ENCODE results near the gene NFS1.
"Not testable (repeated sequence)": the region's sequence is repeated elsewhere in the genome, so short reads cannot be mapped to it uniquely, and the experiment has no call there.

Gene NFS1

GRCh38 chr20:35699127-35699956 lies at the start of gene NFS1, which contains the start of gene ROMO1:
TSS of gene NFS1 (minus strand) at chr20:35699352. CDS start at chr20:35699288, 64 bp downstream.
TSS of gene ROMO1 (plus strand) at chr20:35699405. CDS start at chr20:35699633, 228 bp downstream.
- DNase-seq = peak; percentile 82 to 91 (median 86)

- not testable (repeated sequence) for DNase-seq
Measured at GRCh38 chr20:35744492-35744841, 45.3 kb upstream of the NFS1 start.

DNA sequence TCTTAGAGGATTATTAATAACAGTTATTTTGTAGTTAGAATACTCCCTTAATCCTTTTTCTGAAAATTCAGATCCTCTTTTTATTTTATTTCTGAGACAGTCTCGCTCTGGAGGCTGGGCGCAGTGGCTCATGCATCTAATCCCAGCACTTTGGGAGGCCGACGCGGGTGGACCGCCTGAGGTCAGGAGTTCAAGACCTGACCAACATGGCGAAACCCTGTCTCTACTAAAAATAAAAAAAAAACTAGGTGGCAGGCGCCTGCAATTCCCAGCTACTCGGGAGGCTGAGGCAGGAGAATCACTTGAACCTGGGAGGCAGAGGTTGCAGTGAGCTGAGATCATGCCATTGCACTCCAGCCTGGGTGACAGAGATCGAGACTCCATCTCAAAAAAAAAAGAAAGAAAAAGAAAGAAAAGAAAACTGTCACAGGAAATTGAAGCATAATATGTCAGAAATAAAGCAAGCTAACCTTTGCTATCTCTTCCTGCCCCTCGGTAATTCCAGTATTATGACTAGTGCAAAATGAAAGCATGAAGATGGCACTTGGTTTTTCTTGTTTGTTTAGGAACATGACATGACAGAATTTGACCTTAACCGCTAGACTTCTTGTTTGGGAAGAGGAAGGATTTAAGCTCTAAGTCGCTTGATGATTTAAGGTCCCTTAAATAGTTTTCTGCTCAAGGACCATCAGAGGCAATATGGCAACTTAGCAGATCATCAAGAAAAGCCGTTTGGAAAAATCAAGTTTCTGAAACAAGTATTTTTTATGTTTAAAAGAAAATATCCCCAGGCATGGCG lies 44.7 kb upstream of the NFS1 start:
- no peak for DNase-seq

GRCh38 chr20:35742741-35743523 lies 43.8 kb upstream of the NFS1 start:
- peak; percentile 25 to 73 (median 47) for DNase-seq

DNA sequence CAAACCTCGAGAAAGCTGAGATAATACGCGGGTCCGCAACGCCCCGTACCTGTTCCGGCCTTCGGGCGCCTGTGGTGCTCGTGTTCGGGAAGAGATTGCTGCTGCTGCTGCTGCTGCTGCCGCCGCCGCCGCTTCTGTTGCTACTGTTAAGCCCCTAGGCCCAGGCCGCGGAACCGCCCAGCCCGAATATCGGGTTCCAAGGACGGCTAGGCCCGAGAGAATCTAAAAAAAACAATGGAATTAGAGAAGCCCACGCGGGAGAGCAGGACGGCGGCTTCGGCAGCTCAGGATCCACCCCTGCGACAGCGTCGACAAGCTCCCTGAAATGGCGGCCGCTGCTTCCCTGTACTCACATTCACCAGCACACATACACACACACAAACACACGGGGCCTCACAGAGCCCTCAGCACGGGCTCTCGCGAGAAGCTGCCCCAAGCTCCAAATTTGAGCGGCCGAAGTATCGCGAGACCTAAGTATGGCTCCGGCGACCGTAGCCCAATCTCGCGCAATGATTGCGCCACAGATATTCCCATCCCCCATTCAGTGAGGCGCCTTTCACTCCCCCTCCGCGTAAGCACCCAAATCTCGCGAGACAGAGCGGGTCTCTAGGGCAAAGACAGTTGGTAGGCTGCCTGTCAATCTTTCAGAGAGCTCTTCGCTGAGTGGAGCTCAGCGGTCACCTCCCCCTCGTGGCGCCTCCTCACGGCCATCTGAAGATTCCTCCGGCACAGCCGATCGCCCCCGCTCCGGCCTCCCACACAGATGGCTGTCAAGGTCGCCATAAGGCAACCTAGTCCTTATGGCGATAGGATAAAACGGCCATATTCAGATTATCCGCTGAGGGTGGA lies 43.0 kb upstream of the NFS1 start, which contains the start of gene RBM39:
Gene RBM39, minus strand, starts transcription at position 369 of the 849 bp plus-strand sequence. CDS start 1,386 bp downstream, outside the sequence.
- peak; percentile 100 for DNase-seq

- DNase-seq = no peak
Measured at GRCh38 chr20:35739294-35740163, 40.4 kb upstream of the NFS1 start.

DNA sequence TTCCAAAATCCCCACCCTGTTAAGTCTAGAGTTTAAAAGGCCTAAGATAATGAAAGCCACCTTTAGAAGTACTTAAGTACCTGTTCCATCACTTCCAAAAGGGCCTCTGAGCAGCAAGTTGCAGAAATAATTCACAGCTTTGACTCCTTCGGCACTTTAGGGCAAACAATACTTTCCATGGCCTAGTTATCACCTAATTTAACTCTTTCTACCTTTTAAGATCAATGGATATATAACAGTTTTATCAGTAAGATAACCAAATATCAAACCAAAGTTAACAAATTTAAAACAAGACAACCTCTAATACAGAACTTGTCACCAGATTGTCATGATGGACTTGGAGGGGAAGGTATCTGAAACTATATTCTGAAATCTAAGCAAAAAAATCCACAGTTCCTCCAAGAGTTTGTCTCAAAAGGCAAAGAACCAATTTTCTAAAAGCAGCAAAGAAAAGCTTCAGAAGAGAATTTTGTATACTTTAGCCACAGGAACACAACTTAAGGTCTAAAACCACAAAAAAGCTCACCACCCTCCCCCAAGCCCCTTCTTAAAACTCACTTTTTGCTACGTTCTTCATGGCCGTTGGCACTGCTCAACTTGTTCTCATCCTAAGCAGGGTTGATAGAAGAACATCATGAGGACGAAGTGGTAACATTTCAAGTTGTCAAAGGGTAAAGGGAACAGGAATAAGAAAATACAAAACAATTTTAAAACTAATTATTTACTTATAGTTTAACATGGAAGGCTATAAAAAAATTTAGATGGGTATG lies 39.4 kb upstream of the NFS1 start:
- DNase-seq = no peak

DNA sequence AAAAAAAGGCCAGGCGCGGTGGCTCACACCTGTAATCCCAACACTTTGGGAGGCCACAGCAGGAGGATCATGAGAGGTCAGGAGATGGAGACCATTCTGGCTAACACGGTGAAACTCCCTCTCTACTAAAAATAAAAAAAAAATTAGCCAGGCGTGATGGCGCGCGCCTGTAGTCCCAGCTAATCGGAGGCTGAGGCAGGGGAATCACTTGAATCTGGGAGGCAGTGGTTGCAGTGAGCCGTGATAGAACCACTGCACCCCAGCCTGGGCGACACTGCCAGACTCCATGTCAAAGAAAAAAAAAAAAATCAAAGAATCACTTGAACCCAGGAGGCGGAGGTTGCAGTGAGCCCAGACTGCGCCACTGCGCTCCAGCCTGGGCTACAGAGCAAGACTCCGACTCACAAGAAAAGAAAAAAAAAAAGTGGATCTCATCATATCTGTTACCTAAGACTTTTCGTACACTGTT lies 38.7 kb upstream of the NFS1 start:
- no peak for DNase-seq

DNA sequence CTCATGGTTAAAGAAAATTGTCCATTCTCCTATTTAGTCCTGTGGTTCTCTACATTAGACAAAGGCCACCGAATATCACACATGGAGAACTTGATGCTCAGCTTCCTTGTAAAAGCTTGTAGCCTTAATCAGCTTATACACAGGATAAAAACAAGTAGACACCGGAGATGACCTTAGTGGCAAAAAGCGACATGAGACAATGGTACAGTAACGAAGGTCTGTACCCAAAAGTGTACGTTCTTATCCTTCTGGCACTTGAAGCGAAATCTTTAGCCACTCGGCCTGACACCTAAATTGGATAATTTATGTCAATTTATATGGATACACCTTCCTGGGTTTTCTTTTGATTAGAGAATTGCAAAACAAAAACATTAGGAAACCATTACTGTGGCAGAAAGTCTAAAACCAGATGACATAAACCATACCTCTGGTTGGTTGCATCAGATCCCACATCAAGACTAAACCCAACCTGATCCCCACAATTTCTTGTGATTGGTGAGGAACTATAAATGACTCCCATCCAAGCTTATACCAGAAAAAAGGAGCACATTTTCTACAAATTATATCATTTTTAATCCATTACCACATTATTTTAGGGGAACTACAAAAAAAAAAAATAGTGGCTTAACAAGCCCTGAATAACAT lies 36.8 kb upstream of the NFS1 start:
- no peak for DNase-seq

DNA sequence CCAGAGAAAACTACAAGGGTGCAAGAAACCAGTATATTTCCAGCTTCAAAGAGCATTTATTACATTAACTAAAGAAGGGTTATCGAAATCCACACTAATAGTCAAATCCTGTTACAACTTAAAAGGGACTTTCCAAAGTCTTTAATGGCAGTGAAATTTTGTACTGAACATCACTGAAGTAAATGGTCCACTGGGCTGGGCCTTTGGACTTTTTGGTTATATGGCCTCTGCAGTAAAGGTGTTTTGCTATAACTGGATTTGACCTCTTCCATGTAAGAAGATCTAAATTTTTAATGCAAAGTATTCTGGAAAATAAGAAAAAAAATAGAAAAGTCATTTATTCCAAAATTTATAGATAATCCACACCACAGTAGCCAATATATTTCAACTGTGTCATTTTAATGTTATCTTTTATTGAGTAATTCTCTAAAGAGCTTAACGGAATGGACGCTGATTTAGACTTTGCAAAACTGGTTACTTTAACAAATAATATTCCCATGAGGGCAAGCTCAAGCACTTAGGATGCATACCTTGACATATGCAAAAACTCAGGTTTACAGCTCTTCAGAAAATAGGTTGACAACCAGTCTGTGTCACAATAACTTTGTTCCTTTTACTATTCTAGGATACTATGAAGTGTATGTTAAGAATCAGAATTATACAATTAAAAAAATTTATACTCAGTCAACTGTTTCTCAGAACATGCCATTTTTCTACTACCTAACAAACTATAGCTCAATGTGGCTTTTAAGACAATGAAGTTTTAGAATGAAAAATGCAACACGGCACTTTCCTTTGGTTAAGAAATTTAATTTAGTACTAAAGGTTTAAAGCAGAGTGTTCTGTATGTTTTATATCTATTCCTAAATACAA lies 35.9 kb upstream of the NFS1 start:
- DNase-seq = no peak

DNA sequence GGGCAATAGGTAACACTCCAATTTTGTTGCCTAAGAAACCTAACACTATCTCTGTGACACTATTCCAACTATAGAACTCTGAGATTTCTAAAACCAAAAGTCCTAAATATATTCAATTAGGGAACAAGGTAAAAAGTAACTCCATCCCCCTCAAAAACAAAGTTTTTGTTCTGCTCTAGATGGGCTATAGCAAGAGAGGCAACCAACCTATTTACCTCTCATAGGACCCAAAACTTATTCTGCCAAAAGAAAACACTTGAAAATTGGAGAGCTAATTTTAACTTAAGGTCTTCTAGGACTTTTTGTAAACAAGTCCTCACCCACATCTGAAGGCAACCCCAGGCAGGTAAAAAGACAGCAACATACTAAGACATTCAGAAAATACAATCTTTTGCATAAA lies 35.2 kb upstream of the NFS1 start:
- DNase-seq = no peak

GRCh38 chr20:35732644-35732982 lies 33.5 kb upstream of the NFS1 start:
- DNase-seq = no peak

DNA sequence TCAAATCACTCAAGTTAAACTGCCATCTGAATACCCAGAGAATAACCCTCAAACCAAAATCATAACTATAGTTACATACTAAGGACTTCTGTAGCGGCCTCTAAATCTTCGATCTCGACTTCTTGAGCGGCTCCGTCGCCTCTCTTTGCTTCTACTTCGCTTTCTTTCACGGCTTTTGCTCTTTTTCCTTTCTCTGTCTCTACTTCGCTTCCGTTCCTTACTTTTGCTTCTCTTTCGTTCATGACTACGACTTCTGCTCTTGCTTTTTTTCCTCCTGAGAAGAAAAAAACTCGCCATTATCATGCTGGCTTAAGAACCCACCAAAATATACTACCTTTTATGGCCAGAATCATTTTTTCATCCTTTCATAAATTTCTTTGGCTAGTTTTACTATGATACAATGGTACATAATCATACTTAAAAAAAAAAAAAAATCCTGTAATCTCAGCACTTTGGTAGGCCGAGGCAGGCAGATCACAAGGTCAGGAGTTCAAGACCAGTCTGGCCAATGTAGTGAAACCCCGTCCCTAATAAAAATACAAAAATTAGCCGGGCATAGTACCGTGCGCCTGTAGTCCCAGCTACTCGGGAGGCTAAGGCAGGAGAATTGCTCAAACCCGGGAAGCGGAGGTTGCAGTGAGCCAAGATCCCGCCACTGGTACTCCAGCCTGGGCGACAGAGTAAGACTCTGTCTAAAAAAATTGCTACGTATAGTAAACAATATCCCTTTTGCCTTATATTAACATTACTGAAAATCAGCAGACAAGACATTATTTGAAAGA lies 32.9 kb upstream of the NFS1 start:
- DNase-seq = no peak

DNA sequence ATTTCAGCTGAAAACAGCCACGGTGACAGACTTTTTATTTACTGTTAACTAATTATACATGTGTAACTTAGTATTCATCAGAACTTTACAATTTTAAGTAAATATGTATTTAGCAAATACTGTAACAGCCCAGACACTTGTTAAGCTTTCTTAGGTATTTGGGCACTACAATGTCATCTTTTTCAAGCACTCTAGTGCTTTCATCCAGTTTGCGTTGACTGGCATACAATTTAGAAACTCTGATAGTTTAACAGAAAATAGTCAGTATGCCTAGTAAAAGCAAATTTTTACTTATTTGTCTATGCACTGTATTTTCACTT lies 32.3 kb upstream of the NFS1 start:
- no peak for DNase-seq

- no peak for DNase-seq
Measured at GRCh38 chr20:35730583-35731468, 31.7 kb upstream of the NFS1 start.

GRCh38 chr20:35729836-35730582 lies 30.9 kb upstream of the NFS1 start:
- DNase-seq = no peak
